GM19395 (cell line): ENCODE measurements around the gene NID1.

ENCODE experiments used
- ATAC-seq: cut with Tn5 transposase; IDR thresholded peaks from one replicate; pipeline ENCODE4 v1.9.1; 2021; ENCODE audit warnings: mild to moderate bottlenecking, moderate library complexity; ENCODE audit not compliant: unreplicated experiment

NID1 gene

DNA sequence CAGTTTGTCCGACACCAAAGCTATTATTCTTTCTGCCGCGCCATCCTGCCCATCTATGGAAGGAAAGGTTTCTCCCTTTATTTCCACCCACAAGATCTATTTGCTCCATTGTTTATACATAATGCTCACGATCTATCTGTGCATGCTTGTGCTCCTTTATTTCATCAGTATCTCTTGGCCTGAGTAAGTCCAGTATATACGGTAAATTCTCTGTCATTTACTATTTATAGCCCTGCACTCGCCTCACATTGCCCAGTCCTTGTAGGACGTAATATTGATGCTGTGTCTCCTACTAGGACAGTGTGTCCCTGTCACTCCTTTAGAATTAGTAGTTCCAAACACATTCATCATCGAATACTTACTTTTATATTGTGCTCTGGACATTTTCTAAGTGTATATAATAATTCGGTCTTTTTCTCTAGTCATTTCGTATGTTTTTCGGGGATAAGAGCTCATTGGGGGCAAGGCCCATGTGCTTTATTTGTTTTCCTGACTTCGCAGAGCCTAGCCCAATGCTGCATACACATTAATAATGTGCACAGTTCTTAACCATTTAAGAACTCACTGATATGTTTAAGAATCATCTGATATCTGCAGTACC, 3.1 kb upstream of the NID1 start:
- ATAC-seq: no peak

- ATAC-seq: peak; percentile 68
Measured at GRCh38 chr1:236066828-236067386, 2.0 kb upstream of the NID1 start.

GRCh38 chr1:236066054-236066453, 1.2 kb upstream of the NID1 start:
- no peak for ATAC-seq

DNA sequence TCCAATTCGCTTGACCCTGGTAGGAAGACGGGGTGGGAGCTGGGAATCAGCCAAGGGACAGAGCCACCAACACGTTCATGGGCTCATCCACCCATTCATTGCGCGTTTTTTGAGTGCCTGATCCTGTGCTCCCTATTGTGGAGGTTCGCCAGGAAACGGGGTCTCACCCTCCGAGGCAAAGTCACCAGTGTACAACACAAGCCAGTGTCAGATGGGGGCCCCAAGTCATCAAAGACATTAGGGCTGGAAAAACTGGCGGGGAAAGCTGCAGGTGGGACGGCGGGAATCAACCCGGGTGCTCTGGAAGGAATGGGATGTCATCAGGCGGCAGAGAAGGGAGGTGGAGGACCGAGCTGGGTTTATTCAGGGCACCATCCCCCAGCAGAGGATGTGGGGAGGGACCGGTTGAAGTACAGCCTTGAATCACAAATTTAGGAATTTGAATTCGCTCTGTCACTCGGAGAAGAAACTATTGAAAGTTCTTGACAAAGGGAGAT, 667 bp upstream of the NID1 start:
- ATAC-seq: no peak

- peak; percentile 12 for ATAC-seq
Measured at GRCh38 chr1:236063919-236064673, 794 bp downstream of the NID1 start.

DNA sequence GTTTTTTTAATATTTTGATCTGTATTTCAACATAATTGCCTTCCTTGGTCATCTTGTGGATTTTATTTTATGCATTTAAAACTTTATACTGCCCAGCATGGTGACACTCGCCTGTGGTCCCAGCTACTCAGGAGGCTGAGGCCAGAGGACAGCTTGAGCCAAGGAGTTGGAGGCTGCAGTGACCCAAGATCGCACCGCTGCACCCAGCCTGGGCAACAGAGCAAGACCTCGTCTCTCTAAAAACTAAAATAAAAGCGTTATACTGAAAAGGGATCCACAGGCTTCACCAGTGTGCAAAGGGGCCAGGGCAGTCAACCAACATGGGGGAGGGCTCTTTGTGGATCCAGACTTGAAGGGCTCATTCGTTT, 1.4 kb downstream of the NID1 start:
- no peak for ATAC-seq

- ATAC-seq: no peak
Measured at GRCh38 chr1:236060286-236060685, 4.6 kb downstream of the NID1 start.

- no peak for ATAC-seq
Measured at GRCh38 chr1:236059011-236059410, 5.9 kb downstream of the NID1 start.

- peak; percentile 79 for ATAC-seq
Measured at GRCh38 chr1:236058141-236058934, 6.6 kb downstream of the NID1 start.

- ATAC-seq: no peak
Measured at GRCh38 chr1:236057546-236057945, 7.3 kb downstream of the NID1 start.

GRCh38 chr1:236052232-236052993, 12.5 kb downstream of the NID1 start:
- ATAC-seq: no peak

DNA sequence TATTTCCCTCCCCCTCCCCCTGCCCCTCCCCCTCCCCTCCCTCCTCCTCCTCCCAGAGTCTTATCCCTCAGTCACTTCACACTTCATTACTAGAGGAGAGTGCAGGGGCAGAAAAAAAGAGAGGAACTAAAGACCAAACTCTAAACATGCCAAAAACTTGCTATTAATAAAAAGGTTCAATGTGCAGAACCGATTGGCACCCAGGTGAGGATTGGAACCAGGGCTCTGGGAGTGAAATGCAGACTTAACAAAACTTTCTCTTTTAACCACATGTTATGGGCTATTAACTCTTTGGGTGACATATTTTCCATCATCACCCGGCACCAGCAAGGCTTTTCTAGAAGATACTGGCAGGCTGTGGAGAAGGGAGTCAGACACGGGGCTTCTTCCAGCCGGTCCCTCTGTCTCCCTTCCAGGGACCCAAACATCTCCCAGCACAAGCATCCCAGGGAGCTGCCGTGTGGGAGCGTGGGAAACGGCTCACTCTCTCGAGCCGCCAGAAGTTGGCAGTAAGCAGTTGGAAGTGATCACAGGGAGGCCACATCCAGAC, 13.6 kb downstream of the NID1 start:
- no peak for ATAC-seq

DNA sequence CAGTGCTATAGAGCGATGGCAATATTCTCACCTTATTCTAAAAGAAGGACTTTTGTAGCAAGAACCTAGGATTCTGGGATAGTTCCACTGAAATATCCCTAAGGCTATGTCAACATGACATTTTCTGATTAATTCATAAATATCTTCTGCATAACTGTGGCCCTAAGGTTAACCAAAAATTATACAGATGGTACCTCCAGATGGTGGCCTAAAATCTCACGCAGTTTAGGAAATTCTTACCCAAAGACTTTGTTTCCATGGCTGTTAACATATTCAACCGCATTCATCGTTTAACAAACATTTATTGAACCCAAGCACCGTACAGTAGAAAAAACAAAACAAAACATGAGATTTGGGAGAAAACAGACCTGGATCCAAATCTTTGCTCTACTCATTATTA, 19.1 kb downstream of the NID1 start:
- no peak for ATAC-seq

DNA sequence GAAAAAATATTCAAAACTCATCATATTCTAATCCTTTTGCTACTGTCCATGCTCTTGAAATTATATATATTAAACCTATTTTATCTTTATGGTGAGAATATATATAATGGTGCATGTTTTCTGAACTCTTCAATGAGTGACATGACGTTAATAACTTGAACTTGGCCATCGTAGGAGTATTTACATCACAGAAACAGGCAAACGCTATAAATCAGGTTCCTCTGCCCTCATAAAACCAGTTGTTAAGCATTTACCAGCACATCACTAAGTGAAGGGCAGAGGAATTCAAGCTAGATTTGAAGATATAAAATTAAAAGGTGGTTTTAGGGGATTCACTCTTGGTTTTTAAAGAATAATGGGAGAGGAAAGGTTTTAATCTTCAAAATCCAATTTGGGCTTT, 20.5 kb downstream of the NID1 start:
- ATAC-seq: no peak

GRCh38 chr1:236041631-236042618, 23.0 kb downstream of the NID1 start:
- ATAC-seq: no peak

GRCh38 chr1:236039740-236040685, 24.9 kb downstream of the NID1 start:
- ATAC-seq: no peak

GRCh38 chr1:236038034-236038433, 26.9 kb downstream of the NID1 start:
- no peak for ATAC-seq

GRCh38 chr1:236035681-236036101, 29.2 kb downstream of the NID1 start:
- ATAC-seq: no peak
